PFSK-1 (cell line): ENCODE measurements around the gene KCNIP4.

ENCODE experiments used
- FOXP2 ChIP-seq: optimal IDR thresholded peaks from 2 replicates; pipeline ENCODE3; 2011; ENCODE audit warnings: borderline replicate concordance, control low read depth, inconsistent platforms; ENCODE audit not compliant: insufficient read depth; ENCODE audit errors: extremely low read length, extremely low read depth
- POLR2AphosphoS5 ChIP-seq: IDR thresholded peaks from 2 replicates; pipeline ENCODE4 v1.6.1; 2012; ENCODE audit warnings: low read depth, mild to moderate bottlenecking, control low read depth, low read length, moderate library complexity
- REST ChIP-seq, 2 experiments: IDR thresholded peaks; 2 replicates each; pipeline versions ENCODE4 v1.6.1 to v1.8.0; 2011 to 2012; ENCODE audit warnings: low read depth in 2 of 2, low read length in 2 of 2, control low read depth in 1 of 2, inconsistent platforms in 1 of 2, mild to moderate bottlenecking in 1 of 2, moderate library complexity in 1 of 2; ENCODE audit not compliant: insufficient read depth in 1 of 2
- SIN3A ChIP-seq: IDR thresholded peaks from 2 replicates; pipeline ENCODE4 v1.6.1; 2012; ENCODE audit warnings: mild to moderate bottlenecking, low read length, moderate library complexity, borderline replicate concordance; ENCODE audit not compliant: insufficient read depth
- TAF1 ChIP-seq: IDR thresholded peaks from 2 replicates; pipeline ENCODE4 v1.6.1; 2012; ENCODE audit warnings: low read length, control low read depth, borderline replicate concordance; ENCODE audit not compliant: insufficient read depth

Gene KCNIP4

GRCh38 chr4:21652508-21653231 is 295.9 kb downstream of the KCNIP4 start:
- TF ChIP-seq POLR2AphosphoS5 (no peak), SIN3A (no peak)

- TF ChIP-seq SIN3A (no peak), POLR2AphosphoS5 (no peak), FOXP2 (no peak), TAF1 (no peak), REST (IDR thresholded peaks at IDR 0.05; ENCODE audit: insufficient read depth in 1 of 2, low read depth in 2 of 2, low read length in 2 of 2) (no peak)
Observed at GRCh38 chr4:21649391-21650090, 299.0 kb downstream of the KCNIP4 start.

GRCh38 chr4:21645776-21646175 is 302.8 kb downstream of the KCNIP4 start:
- TF ChIP-seq TAF1 (no peak), FOXP2 (no peak), POLR2AphosphoS5 (no peak), SIN3A (no peak), REST (IDR thresholded peaks at IDR 0.05; ENCODE audit: insufficient read depth in 1 of 2, low read depth in 2 of 2, low read length in 2 of 2) (no peak)

GRCh38 chr4:21641696-21642095 is 306.9 kb downstream of the KCNIP4 start:
- no peak for TF ChIP-seq SIN3A
- no peak for TF ChIP-seq REST (IDR thresholded peaks at IDR 0.05; ENCODE audit: insufficient read depth in 1 of 2, low read depth in 2 of 2, low read length in 2 of 2)
- TF ChIP-seq POLR2AphosphoS5 = no peak
- TF ChIP-seq FOXP2 = no peak
- TF ChIP-seq TAF1 = no peak

- TF ChIP-seq TAF1 (no peak), REST (IDR thresholded peaks at IDR 0.05; ENCODE audit: insufficient read depth in 1 of 2, low read depth in 2 of 2, low read length in 2 of 2) (no peak), FOXP2 (no peak), SIN3A (no peak), POLR2AphosphoS5 (no peak)
Observed at GRCh38 chr4:21638171-21638725, 310.3 kb downstream of the KCNIP4 start.
